Fibroblast of skin of back (primary cell): ENCODE measurements around the gene EPHA8.

Experiments used
- DNase-seq: peaks from one replicate; pipeline ENCODE4 v3.0.0-alpha.2; 2013

Gene EPHA8

DNA sequence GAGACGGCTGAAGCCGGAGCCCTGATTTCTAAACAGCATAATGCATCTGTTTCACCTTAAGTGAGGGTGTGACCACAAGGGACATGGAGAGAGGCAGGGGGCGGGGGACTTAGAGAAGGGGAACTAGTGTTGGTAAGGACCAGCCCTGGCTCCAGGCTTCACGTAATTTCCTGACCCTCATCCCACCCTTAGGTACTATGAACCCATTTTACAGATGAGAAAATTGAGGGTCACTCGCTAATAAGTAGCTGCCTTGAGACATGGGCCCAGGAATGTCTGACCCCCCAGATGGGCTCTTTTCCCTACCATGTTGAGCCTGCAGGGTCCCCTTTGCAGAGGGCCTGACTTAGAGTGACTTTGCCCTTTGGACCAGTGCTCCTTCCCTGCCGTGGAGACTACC lies 4.7 kb downstream of the EPHA8 start:
- DNase-seq = no peak

DNA sequence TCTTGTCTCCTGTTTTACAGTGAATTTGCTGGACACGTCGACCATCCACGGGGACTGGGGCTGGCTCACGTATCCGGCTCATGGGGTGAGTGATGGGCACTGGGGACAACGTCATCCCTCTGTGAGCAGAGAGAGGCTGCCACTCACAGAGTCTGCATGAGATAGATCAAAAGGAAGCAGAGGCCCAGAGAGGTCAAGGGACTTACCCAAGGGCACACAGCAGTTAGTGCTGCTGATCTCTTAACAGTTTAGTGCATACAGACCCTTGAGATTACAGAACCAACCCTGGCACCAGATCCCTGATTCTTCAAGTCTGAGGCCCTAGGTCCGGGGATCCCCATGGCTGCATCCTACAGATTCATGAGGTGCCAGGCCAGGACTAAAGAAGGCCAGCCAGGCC lies 6.0 kb downstream of the EPHA8 start:
- no peak for DNase-seq

DNA sequence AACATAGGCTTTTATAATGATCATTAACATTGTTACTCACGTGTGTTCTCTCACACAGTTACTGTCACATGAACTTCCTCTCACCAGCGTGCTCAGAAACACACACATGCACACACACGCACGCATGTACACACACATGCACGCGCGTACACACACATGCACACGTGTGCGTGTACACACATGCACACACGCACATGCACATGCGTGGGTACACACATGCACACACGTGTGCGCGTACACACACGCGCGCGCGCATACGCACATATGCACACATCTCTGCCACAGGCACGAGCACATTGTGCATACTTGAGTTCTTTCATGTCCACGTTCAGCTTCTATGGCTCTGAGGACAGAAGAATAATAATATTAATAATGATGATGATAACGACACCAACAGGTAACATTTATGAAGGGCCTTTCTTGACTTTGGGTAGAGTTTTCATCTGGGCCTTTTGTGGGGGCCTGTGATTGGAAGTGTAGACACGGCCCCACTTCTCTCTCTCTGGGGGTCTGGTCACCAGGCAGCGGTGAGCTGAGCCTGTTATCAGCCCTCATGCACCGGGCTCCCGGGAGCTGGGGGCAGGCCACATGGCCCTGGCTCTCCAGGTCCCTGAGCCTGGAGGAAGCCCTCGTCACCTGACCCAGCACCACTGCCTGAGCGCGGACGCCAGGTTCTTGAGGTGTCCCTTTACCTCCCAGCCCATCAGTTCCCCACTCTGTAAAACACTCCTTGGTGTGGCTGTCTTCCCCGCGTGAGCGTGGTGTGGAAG lies 7.0 kb downstream of the EPHA8 start:
- DNase-seq = no peak

DNA sequence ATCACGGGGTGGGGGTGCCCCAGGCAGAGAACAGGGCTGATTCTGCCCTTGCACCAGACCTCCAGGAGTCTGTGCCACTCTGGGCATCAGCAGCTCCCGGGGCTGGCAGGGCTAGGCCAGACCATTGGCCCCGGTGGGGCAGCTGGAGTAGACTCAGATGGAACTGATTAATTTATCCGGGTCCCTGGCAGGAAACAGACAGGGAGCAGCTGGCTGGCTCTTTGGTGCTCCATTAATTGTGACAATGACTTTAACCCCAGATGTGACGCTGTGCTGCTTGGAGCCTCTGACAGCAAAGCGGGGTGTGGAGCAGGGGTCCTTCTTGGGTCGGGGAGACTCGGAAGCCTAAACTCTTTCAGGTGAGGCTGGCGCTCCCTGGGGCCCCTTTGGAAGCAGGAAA lies 9.5 kb downstream of the EPHA8 start:
- DNase-seq = no peak

DNA sequence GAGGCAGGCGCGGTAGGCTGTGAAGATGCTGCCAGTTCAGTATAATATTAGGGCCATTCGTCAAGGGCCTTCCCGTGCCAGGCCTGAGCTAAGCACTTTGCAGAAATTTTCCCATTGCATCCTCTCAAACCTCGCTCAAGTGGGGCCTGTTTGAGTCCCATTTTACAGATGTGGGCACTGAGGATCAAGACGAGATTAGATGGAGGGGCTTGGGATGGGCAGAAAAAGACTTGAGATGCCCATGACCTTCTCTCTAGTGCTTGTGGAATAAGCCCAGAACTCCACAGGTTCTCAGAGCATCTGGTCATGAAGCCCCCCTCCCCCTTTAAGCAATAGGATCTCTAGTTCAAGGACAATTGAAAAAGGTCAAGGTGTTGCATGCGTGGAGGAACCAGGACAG lies 9.9 kb downstream of the EPHA8 start:
- DNase-seq = no peak

DNA sequence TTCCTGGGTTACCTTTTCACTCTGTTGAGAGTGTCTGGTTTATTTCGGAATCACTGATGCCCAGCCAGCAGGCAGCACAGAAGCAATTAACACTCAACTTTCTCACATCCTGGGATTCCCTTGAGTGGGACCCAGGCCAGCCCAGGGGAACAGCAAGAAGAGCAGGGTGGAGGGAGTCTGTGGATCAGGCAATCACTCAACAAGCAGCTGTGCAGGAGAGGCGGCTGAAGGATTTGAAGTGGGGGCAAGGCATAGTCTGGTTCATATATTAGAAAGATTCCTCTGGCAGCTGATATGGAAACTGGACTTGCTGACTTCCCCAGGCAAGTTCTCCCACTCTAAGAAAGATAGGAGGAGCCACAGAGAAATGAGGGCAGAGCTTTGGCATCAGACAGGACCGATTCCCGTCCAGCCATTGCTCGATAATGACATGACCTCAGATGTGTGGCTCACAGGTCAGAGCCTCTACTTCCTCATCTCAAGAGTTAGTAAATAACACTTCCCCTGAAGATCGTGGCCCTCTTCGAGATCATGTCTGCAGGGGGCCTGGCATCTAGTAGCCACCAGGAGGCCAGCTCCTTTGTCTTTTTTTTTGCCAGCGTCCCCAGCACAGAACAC lies 12.4 kb downstream of the EPHA8 start:
- no peak for DNase-seq

DNA sequence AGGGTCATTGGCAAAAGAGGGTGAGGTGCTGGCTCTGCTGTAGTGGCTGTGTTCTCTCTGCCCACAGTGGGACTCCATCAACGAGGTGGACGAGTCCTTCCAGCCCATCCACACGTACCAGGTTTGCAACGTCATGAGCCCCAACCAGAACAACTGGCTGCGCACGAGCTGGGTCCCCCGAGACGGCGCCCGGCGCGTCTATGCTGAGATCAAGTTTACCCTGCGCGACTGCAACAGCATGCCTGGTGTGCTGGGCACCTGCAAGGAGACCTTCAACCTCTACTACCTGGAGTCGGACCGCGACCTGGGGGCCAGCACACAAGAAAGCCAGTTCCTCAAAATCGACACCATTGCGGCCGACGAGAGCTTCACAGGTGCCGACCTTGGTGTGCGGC lies 12.9 kb downstream of the EPHA8 start:
- no peak for DNase-seq

DNA sequence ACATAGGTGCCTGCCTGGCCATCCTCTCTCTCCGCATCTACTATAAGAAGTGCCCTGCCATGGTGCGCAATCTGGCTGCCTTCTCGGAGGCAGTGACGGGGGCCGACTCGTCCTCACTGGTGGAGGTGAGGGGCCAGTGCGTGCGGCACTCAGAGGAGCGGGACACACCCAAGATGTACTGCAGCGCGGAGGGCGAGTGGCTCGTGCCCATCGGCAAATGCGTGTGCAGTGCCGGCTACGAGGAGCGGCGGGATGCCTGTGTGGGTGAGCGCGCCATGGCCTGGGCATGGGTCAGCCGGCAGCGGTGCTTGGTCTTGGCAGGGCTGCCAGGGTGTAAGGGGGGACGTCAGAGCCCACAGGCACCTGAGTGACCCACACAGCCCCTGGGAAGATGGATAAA lies 13.3 kb downstream of the EPHA8 start:
- DNase-seq = no peak

DNA sequence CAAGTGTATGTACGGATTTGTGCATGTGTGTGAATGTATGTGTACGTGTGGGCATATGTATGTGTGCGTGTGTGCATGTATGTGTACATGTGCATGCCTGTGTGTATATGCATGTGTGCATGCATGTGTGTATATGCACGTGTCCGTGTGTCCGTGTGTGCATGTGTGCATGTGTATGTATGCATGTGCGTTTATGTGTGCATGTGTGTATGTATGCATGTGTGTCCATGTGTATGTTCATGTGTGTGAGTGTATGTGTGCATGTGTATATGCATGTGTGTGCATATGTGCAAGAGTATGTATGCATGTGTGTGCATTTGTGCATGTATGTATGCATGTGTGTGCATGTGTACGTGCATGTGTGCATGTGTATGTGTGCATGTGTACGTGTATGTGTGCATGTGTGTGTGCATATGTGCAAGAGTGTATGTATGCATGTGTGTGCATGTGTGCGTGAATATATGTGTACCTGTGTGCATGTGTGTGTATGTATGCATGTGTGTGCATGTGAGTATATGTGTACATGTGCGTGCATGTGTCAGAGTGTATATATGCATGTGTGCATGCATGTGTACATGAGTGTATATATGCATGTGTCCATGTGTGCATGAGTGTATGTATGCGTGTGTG lies 15.6 kb downstream of the EPHA8 start:
- no peak for DNase-seq

DNA sequence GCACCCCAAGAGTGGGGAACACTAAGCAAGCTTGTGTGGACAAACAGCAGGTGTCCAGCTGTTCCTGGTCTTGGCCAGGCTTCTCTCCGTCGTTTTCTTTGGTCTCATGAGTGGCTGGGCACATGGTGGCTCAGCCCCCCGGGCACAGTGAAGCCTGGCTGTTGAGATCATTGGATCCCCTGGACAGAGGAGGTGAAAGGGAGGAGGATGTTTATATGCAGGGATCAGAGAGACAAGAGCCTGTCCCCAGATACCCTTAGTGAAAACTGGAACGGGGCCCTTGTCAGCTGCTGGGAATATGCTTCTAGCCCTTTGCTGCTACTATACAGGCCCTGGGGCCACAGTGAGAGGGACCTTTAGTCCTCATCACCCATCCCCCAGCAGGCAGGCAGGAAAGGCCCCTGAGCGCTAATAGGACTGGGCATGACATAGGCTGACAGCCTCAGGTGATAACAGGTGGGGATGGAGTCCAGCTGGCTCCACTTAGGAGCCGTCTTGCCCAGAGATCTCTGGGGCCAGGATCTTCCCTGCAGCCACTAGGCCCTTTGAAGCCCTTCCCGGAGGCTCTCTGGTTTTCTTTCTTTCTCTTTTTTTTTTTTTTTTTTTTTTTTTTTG lies 16.4 kb downstream of the EPHA8 start:
- no peak for DNase-seq

DNA sequence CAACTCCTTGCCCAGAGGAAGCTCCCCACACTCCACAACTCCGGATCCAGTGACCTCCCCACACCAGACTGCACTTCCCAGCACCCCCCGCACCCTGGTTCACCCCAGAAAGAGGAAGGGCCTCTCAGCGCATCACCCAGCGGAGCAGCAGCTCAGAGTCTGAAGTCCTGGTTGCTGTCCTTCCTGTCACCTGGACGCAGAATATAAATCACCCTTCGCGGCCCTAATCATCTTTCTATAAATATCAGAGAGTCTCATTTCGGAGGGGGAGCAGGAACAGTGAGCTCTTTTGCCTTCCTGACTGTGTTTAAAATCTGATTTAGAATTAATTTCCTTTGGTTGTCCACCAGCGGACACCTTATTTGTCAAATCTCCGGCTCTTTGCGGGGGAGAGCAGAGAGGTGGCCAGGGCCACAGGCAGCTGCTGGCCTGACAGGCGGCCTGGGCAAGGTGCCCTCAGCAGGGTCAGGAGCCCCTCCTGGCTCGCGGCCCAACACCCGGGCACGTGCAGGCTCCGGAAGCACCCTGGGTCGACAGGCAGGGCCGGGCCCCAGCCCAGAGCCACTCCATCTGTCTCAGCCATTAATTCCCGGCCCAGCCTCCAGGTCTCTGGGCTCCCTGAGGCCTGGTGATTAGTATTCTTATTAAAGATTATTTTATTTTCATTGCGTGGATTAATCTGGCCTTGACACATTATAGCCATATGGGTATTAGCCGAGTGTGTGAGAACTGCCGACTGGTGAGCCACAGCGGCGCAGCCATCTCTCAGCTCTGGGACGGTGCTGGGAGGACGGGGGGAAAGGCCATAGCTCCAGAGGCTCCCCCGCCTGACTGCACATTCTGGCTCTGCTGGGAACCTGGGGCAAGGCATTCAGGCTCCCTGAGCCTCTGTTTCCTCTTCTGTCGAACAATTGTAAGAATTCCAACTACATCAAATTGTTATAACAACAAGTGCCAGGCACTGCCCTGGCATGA lies 19.7 kb downstream of the EPHA8 start:
- DNase-seq = no peak

DNA sequence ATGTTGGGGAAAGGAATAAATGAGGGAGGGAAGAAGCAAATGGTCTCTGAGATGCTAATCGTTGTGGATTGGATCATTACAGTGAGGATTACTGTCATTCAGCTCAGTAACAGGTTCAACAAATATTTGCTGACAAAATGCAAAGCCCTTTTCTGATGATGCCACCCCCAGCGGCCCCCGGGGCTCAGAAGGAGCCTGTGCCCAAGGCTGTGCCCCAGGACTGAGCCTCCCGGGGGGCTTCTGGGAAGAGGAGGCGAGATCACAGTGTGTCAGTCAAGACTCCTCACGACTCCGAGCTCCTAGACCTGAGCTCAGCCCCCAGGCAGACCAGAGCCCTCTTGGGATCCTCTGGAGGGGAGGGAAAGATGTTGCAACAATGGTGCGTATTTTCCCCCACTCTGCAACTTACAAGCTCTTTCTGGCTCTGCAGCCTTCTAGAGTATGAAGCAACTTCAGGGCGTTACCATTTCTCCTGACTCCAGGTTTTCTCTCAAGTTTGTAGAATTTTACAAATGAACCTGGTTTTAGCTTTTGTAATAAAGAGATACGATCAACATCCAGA lies 20.8 kb downstream of the EPHA8 start:
- no peak for DNase-seq

DNA sequence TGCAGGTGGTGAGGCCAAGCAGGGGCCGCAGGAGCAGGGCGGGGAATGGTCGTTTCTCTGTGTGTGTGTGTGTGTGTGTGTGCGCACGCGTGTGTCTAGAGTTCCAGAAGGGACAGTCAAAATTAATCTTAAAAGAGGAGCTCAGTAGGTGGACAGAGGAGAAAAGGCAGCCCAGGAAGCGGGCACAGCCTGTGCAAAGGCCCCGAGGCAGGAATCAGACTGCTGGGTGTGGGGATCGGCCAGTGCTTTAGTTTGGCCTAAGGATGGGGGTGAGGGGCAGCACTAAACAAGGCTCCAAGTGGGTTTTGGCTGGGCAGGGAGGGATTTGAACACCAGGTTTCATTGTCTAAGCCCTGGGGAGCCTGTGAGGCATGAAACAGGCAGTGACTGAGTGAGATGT lies 21.7 kb downstream of the EPHA8 start:
- DNase-seq = no peak

DNA sequence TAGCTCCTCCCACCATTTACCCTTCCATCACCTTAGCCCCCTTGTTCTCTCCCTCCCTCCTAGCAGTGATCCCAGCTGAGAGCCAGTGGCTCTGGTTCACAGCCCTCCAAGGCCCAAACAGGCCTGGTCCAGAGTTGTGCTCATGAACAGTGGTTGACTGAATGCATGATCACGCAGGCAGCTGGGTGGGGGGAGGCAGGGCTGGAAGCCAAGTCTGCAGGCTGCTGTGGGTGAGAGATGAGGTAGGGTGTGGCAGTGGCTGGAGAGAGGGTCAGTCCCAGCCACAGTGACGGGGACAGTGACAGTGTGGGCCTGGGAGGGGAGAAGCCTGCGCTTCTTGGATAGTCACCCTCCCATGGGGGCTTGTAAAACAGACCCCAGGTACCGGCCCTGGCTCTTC lies 22.2 kb downstream of the EPHA8 start:
- no peak for DNase-seq

DNA sequence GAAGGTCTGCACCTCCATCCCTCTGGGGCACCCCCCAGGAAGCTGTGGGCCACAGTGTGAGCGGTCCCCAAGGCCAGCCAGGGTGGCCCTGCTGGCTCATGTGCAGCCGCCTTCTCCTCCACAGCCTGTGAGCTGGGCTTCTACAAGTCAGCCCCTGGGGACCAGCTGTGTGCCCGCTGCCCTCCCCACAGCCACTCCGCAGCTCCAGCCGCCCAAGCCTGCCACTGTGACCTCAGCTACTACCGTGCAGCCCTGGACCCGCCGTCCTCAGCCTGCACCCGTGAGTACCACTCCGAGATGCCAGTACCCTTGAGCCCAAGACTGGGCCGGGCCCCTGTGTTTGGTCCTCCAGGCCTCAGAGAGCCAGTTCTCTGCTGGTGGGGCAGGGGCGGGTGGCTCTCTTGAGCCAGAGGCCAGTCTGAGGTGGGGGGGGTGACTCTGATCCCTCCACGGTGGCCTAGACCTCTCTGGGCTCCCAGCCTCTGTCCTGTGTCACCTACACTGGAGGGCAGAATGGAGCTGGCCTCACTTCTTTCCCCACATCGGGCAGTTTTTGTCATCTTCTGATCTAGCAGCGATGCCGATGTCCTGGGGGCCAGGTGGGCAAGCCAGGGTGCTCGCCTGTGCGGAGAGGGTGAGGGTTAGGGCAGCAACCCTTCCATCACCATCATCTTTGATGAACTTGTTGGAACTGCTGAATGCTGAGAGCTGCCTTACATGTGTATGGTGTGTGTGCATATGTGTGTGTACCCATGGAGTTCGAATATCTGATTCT lies 23.3 kb downstream of the EPHA8 start:
- DNase-seq = no peak

DNA sequence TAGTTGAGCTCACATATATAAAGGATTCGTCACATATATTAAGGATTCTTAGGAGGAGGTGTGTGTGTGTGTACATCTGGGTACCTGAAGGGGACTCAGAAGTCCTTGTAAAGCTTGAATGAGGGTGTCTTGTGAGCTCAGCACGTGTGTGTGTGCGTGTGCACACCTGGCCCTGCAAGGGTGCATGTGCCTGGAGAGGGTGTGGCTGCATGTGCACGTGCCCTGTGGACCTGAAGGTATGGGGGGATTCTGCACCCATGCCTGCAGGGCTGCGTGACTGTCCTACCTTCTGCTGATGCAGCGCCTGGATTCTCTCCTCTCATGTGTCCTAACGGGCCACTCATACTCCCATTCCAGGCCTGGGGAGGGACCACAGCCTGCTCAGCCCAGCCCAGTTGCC lies 24.0 kb downstream of the EPHA8 start:
- DNase-seq = no peak

DNA sequence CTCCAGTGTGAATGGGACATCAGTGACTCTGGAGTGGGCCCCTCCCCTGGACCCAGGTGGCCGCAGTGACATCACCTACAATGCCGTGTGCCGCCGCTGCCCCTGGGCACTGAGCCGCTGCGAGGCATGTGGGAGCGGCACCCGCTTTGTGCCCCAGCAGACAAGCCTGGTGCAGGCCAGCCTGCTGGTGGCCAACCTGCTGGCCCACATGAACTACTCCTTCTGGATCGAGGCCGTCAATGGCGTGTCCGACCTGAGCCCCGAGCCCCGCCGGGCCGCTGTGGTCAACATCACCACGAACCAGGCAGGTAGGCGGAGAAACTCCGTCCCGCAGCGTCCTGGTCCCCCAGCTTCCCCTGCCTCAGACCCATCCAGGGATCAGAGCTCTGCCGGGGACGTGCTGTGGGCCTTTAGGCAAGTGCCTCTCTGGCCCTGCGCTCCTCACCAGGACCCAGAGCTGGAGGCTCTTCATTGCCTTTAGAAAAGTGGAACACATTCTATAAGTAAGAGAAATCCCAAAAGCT lies 25.7 kb downstream of the EPHA8 start:
- DNase-seq = no peak

DNA sequence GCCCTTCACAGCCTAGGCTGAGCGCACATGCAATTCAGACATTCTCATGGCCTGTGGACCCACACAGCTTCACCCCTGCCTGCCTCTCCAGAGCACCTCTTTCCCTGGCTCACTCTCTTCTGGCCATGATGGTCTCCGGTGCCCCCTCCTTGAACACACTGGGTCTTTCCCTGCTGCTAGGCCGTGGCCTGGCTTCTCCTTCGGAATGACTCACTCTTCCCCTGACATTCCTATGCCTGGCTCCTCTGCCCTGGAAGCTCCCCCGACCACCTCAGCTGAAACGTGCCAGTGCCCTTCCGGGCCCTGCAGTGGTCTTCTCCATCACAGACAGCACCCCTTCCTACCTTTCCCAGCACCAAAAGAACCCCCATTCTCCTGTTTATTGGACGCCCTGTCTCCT lies 28.3 kb downstream of the EPHA8 start:
- DNase-seq = no peak

DNA sequence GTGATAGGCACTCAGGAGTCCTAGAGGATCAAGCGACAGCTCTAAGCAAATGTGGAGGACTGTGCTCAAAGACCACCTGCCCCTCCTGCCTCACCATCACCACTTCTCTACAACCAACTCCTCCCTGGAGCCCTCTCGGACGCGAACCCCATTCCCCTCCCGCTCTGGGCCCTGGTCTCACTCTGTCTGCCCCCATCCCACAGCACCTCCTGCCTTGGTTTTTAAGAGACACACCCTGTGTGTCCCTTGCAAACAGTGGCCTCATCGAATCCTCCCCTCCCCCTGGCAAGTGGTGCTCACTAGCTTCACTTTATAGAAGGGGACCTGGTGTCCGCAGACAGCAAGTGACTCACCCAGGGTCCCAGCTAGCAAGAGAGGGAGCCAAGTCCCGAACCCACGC lies 28.8 kb downstream of the EPHA8 start:
- no peak for DNase-seq

DNA sequence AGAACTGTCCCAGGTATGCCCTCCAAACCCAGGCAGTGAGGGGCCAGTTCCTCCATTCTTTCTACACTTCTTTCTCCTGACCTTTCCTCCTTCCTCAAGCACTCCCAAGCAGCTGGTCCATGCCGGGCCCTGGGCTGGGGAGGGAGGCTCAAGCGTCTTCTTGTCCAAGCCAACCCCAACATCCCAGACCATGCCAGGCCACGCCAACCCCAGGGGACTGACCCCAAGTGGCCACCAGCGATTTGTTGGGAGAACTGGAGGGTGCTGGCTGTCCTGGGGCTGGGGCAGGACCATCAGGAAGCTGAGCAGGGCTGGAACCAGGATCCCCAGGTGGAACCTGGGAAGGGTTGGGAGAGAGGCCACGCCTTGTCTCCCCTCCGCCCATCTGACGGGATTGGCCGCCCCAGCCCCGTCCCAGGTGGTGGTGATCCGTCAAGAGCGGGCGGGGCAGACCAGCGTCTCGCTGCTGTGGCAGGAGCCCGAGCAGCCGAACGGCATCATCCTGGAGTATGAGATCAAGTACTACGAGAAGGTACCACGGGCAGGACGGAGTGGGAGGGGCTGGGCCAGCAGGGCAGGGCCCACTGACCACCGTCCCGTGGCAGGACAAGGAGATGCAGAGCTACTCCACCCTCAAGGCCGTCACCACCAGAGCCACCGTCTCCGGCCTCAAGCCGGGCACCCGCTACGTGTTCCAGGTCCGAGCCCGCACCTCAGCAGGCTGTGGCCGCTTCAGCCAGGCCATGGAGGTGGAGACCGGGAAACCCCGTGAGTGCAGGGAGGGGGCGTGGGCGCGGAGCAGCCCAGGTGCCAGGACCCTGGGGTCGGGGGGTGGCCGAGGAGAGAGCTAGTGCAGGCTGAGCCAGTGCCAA lies 29.9 kb downstream of the EPHA8 start:
- DNase-seq = no peak
